Endometrial microvascular endothelial cells (primary cell): ENCODE results near the gene HNRNPAB. TPM values are rescaled to one million over a fixed set of nuclear protein-coding genes. Genes with fewer than 3 reads are reported as not detected.
"Not testable (repeated sequence)": the region's sequence is repeated elsewhere in the genome, so short reads cannot be mapped to it uniquely, and the experiment has no call there.

Experiments
- in situ Hi-C: cut with HindIII; loops from 2 replicates; pipeline ENCODE4 v1.10.0; 2017; ENCODE audit warnings: low sequenced_read_pairs, low pct_unique_long_range_greater_than_20kb; ENCODE audit errors: inconsistent ontology term
- total RNA-seq: library from RNA; depleted of rRNA; stranded (reverse); fragments of >200 nt; gene quantifications from one replicate; pipeline ENCODE4 v1.2.3, GENCODE V29; 2015; ENCODE audit errors: inconsistent ontology term

HNRNPAB gene
- total RNA-seq, 1 donor from 2014 or later = 169 TPM

DNA sequence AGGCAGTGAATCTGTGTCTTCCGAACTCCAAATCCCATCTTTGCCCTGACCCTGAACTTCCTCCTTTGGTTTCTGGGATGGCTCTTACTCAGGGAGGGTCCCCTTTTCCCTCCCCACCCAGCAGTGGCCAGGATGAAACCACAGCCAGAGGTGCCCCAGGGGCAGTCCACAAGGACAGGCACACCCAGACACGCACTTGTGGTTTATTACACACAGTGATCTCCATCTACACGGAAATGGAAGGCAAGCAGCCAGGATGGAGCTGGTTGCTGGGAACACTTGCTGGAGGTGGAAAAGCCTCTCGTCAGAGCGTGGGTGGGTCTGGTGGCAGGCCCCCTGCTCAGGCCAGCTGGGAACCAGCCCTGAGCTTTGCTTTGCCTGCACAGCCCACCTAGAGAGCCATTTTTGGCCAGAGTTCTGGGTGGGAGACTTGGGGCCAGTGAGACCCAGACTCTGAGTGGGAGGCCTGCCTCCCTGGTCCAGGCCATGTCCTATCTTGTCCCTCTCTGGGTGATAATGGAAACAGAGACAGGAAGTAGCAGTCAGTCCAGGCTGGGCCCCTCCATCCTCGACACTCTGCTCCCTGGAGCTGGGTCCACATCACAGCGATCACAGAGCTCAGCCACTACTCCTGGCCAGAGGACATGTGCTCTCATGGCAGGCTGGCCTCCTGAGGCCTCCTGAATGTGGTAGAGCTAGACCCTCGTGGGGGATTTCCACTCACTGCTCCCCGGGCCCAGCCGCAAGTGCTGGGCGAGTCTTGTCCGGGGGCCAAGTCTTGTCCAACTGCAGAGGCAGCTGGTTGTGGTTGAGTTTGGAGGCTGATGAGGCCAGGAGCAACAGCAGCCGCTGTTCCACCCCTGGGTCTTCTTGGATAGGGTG is 33.3 kb downstream of the HNRNPAB start:
- in situ Hi-C loops = no loop called here

DNA sequence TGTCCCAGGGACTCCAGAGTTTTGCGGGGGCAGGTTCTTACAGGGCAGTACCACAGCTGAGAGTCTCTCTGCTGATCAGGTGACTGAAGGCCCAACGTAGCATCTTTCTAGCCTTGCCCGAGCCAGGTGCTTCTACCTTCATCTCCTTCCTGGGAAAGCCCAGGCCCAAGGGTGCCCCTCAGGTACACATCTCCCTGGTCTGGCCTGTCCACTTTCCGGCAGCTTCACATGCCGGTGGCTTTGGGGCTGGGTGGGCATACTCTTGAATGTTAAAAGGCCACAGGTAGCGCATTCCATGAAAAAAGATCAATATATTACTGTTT is 33.9 kb downstream of the HNRNPAB start:
- in situ Hi-C loops = no loop called here

DNA sequence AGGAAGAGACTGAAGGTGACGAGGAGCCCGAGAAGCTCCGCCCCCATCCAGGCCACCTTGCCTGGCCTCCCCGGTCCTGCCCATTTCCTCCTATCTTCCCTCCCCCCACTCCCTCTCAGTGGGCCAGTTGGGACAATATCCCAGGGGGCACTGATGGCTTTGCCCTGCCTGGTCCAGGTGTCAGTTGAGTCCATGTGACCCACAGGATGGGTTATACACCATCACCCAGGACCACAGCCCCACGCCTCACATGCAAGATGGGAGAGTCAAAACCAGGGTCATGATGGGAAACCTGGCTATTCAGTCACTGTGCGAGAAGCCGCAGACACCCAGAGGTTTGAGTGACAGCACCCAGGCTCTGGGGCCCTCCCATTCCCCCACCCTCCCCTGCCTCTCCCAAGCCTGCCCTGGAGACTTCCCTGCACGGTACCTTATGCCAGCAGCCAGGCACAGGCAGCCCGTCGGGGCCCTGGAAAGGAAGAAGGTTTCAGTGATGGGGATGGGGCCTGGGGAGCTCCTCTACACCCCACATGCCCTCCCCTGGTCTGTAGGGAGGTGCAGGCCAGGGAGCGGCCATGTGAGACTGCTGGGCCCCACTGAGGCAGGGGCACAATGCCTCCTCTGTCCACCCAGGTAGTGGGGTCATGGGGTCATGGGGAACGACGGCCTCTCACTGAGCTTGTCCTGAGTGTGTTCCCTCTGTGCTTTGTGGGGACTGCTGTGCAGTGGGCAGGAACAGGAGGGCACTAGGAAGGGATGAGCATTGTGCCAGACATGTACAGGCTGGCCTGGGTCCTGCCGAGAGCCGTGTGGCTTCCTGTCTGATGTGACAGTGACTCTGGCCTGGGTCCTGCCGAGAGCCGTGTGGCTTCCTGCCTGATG is 34.6 kb downstream of the HNRNPAB start:
- in situ Hi-C loops = no loop called here

DNA sequence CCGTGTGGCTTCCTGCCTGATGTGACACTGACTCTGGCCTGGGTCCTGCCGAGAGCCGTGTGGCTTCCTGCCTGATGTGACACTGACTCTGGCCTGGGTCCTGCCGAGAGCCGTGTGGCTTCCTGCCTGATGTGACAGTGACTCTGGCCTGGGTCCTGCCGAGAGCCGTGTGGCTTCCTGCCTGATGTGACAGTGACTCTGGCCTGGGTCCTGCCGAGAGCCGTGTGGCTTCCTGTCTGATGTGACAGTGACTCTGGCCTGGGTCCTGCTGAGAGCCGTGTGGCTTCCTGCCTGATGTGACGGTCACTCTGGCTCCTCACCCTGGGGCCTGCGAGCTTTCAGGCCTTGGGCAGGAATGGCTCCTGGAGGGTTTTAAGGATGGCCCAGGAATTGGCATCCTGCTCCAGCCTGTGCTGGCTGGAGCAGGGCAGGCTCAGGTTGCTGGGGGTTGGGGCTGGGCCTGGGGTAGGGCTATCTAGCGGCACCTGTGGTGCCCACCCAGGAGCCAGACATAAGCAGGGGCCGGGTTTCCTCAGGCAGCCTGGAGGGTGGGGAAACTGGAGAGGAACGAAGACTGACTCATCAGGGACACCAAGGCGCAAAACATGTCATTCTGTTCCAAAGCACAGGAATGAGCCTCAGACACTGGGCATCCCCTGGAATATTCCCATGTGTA is 35.4 kb downstream of the HNRNPAB start:
- in situ Hi-C loops = not testable (repeated sequence)

DNA sequence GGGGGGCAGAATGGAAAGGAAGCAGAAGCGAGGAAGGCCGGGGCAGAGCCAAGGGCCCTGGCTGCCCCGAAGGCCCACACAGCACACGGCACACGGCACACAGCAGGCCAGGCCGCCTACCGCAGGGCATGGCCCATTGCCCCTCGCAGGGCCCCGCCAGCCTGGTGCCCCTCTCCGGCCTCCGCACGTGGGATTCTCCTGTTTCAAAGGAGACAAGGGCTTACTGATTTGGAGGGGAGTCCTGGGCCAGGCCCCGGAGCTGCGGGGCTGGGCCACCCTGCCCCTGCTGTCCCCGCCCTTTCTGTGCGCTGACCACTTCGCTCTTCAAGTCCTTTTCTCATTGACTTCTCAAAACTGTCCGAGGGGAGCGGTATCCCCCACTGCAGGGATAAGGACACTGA is 36.0 kb downstream of the HNRNPAB start:
- in situ Hi-C loops = no loop called here

- in situ Hi-C loops = no loop called here
Observed at GRCh38 chr5:178240766-178241165, 36.4 kb downstream of the HNRNPAB start.

DNA sequence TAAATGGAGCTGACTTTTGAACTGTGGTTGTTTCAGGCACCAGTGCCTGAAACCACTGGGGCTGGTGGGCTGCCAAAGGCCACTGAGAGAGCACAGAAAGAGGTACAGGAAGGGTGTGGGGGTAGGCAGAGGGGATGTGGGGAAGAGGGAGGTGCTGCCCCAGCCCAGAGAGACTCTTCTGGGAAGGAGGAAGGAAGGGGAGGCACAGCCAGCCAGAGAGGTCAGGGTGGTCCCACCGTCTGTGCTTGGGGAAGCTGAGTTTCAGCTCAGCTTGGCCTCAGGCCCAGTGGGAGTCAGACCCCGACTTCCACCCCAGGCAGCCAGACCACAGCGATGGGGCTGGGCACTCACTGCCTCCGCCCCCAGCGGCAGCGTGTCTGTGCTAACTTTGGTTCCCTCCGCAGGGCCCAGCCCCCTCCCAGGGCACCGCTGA is 36.9 kb downstream of the HNRNPAB start:
- in situ Hi-C loops = no loop called here

DNA sequence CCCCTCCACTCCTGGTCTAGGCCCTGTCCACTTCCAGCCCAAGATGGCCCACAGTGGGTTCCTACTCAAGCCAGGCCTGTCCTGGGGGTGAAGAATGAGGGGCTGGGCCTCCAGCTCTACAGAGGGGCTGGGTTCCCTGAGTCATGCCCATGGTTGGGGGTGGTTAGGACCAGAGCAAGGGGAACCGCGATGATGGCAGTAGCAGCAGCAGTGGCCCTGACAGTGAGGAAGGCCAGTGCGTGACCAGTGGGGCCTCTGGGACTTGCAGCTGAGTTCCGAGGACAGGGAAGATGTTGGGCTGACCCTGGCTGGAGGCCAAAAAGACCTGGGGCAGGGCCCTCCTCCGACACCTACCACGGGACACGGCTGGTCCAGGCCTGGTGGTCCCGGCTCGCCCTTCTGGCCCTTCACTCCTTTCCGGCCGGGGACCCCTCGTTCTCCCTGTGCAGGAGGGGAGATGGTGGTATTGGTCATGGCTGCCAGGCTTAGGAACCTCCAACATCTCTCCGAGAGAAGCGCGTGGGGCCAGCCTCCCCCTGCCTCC is 37.4 kb downstream of the HNRNPAB start:
- in situ Hi-C loops = no loop called here

DNA sequence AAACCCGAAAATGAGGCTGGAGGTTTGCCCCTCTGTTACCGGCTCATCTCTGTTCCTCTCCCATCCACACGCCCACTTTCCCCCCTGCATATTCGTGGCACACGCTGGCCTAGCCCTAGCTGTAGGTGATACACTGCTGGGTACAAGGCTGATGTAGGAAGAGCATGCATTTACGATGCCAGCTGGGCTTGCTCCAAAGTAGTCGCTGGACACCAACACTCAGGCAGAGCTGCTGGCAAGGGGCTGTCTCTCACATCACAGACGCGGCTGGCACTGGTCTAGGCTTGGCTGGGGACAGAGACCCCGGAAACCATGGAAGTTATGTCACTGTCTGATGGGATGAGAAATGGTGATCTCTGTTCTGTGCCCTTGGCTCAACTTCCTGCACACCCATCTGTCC is 38.1 kb downstream of the HNRNPAB start:
- in situ Hi-C loops = no loop called here

DNA sequence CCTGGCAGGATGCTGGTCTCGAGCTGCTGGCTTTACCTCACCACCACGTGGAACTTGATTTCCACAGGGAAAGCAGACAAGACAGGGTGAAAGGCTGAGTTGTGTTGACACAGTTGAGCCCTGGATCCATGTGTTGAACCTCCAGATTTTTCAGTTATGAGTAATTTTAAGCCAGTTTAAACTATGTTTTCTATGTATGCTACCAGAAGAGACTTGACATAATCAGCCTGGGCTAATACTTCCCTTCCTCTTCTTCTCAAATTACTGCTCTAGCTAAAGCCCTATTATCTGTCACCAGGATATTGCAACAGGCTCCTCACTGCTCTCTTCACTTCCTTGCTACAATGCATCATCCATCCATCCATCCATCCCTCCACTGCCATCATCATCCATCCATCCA is 40.2 kb downstream of the HNRNPAB start:
- in situ Hi-C loops = no loop called here

DNA sequence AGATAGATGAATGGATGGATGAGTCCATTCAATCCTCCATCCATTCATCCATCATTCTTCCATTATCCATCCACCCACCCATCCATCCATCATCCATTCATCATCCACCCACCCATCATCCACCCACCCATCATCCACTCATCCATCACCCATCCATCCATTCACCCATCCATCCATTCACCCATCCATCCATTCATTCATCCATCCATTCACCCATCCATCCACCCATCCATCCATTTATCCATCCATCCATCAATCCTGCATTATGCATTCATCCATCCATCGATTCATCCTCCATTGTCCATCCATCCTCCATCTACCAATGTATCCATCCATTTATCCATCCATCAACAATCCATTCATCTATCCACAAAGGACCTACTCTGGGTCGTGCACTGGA is 41.1 kb downstream of the HNRNPAB start:
- in situ Hi-C loops = no loop called here

DNA sequence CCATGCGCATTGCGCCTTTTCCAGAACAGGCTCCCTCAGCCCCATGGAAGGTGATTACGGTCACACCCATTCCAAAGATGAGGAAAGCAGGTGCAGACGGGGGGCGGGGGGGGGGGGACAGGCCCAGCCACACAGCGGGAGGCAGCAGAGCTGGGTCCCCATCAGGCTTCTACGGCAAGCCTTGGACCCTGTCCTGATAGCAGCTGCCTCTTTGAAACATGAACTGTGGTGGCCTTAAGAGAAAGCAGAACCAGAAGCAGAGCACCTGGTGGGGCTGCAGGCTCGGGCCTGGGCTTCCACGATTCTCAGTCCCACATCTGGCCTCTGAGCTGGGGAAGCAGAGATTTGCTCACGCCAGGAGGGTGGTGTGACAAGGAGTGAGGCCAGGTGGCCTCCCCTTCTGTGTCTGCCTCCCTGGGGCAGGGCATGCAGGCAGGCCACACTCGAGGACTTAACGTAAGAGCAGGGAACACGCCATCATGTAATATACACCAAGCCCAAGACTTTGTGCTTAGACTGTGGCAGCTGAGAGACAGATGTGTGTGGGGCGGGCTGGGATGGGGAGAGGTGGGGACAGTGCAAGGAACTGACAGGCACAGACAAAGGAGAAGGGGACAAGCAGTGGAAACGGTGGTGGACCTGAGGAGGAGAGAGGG is 42.4 kb downstream of the HNRNPAB start:
- in situ Hi-C loops = no loop called here

DNA sequence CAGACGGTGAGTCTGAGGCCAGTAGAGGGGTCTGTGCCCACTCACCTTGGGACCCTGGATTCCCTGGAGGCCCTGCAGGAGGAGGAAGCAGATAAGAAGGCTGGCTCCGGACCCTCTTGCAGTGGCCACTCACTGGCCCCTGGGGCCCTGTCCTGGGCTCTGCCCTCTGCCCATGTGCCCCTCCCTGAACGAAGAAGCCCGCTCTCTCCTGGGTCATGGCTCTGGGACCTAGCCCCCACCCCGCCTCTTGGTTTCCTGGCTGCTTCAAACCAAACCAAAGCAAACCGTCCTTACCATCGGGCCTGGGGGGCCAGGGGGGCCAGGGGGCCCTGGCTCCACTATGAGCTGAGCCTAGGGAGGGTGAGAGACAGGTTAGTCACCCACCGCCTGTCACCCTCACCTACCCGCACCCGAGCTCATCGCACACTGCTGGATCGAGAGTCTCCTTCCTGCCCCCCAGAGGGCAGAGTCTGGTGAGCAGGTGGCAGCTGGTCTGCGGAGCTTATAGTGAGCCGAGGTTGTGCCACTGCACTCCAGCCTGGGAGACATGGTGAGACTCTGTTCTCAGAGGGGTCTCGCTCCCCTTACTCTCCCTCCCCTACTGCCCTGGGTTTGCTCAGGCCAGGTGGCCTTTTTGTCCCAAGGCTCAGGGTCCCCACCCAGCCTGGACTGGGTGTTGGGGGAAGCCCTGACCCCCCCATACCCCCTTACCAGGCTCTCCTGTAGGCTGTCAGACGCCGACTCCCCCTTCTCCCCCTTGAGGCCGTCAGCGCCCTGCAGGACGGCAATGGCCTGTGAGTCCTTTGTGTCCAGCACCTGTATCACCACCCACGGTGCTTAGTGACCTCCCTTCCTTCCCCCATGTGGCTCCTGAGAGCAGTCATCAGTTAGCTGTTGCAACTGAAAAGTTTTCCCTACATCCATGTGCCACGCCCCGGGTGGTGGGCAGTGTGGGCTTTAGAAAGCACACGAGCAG is 43.4 kb downstream of the HNRNPAB start:
- in situ Hi-C loops = no loop called here

GRCh38 chr5:178248750-178249149 is 44.4 kb downstream of the HNRNPAB start:
- in situ Hi-C loops = no loop called here

- in situ Hi-C loops = no loop called here
Observed at GRCh38 chr5:178249191-178249989, 45.1 kb downstream of the HNRNPAB start.

DNA sequence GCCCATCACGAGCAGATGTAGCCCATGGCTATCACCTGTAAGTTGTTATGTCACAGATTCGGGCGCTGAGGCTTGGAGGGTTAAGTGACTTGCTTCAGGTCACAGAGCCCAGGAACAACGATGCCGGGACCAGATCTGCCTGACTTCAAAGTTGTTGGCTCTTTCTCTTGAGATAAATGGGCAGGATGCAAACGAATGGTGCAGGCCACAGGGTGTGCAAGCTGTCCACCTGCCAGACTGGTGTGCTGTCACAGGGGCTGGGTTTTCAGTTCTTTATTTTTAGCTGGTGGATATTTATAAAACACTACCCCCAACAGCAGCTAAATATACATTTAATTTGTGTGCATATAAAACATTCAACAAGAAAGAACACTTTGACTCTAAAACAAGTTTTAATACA is 45.9 kb downstream of the HNRNPAB start:
- in situ Hi-C loops = no loop called here

DNA sequence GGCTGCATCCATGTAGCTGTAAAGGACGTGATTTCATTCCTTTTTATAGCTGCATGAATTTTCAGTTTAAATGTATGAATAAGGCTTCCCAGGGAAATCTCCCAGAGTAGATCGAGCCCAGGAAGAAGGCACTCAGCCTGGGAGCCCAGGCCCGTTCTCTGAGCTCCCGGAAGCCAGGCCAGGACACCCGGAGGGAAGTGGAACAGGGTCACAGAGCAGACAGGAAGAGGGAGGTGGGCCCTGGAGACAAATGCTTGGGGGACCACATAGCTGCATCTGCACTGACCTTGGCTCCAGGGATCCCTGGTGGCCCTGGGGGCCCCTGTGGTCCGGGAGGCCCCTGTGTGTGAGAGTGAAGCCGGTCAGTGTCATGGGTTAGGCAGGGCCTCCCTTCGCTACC is 47.9 kb downstream of the HNRNPAB start:
- in situ Hi-C loops = no loop called here
